Endothelial cell of umbilical vein (primary cell): Measurements from ENCODE around the gene OSBPL1A.

Experiments used
- EZH2 ChIP-seq: IDR thresholded peaks from 2 replicates; pipeline ENCODE4 v1.6.1; 2012; ENCODE audit warnings: borderline replicate concordance, low read depth, mild to moderate bottlenecking, moderate library complexity, low read length, inconsistent platforms; ENCODE audit not compliant: severe bottlenecking
- FOS ChIP-seq: IDR thresholded peaks from 2 replicates; pipeline ENCODE4 v1.6.1; 2011; ENCODE audit warnings: mild to moderate bottlenecking, low read length, moderate library complexity, borderline replicate concordance; ENCODE audit not compliant: insufficient read depth
- GATA2 ChIP-seq: IDR thresholded peaks from 2 replicates; pipeline ENCODE4 v1.7.0; 2011; ENCODE audit warnings: low read depth, mild to moderate bottlenecking, moderate library complexity, mixed read lengths, low read length; ENCODE audit not compliant: insufficient read length, insufficient read depth
- JUN ChIP-seq: IDR thresholded peaks from 2 replicates; pipeline ENCODE4 v1.6.1; 2011; ENCODE audit warnings: borderline replicate concordance, low read depth; ENCODE audit not compliant: insufficient read length, insufficient read depth
- MAX ChIP-seq: IDR thresholded peaks from 2 replicates; pipeline ENCODE4 v1.6.1; 2011; ENCODE audit not compliant: insufficient read depth, insufficient read length
- MYC ChIP-seq: IDR thresholded peaks from one replicate; pipeline ENCODE4 v1.6.1; 2011; ENCODE audit warnings: mild to moderate bottlenecking, low read depth, low read length
- POLR2A ChIP-seq: IDR thresholded peaks from 2 replicates; pipeline ENCODE4 v1.6.1; 2012; ENCODE audit warnings: low read depth, mild to moderate bottlenecking, control low read depth, low read length
- POLR2AphosphoS5 ChIP-seq: IDR thresholded peaks from 2 replicates; pipeline ENCODE4 v1.6.1; 2012; ENCODE audit warnings: low read depth, mild to moderate bottlenecking, control low read depth, low read length, moderate library complexity; ENCODE audit not compliant: insufficient read depth
- TF ChIP-seq, protein P1 (sequence below), 2 donors: IDR thresholded peaks; 1 replicate in 1 of 2; 2 replicates in 1 of 2; pipeline ENCODE4 v1.5.1; 2011; ENCODE audit warnings: low read length in 2 of 2, mild to moderate bottlenecking in 2 of 2, moderate library complexity in 2 of 2, control low read depth in 1 of 2, inconsistent platforms in 1 of 2, low read depth in 1 of 2; ENCODE audit not compliant: insufficient read depth in 1 of 2; ENCODE audit errors: extremely low read depth in 1 of 2

GRCh38 chr18:24370120-24370519 lies 27.5 kb downstream of the OSBPL1A start:
- TF ChIP-seq, protein P1, sequence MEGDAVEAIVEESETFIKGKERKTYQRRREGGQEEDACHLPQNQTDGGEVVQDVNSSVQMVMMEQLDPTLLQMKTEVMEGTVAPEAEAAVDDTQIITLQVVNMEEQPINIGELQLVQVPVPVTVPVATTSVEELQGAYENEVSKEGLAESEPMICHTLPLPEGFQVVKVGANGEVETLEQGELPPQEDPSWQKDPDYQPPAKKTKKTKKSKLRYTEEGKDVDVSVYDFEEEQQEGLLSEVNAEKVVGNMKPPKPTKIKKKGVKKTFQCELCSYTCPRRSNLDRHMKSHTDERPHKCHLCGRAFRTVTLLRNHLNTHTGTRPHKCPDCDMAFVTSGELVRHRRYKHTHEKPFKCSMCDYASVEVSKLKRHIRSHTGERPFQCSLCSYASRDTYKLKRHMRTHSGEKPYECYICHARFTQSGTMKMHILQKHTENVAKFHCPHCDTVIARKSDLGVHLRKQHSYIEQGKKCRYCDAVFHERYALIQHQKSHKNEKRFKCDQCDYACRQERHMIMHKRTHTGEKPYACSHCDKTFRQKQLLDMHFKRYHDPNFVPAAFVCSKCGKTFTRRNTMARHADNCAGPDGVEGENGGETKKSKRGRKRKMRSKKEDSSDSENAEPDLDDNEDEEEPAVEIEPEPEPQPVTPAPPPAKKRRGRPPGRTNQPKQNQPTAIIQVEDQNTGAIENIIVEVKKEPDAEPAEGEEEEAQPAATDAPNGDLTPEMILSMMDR (IDR thresholded peaks at IDR 0.05; ENCODE audit: extremely low read depth in 1 of 2, insufficient read depth in 1 of 2, low read depth in 1 of 2, low read length in 2 of 2): no peak
- TF ChIP-seq JUN: no peak
- no peak for TF ChIP-seq POLR2A
- no peak for TF ChIP-seq POLR2AphosphoS5
- no peak for TF ChIP-seq EZH2
- no peak for TF ChIP-seq MYC
- TF ChIP-seq GATA2: no peak
- TF ChIP-seq FOS: no peak
- no peak for TF ChIP-seq MAX
